ENCODE data around the gene IMPACT.

The IMPACT gene

GRCh38 chr18:24472591-24472990 is 46.1 kb downstream of the IMPACT start:
- DNase-seq, result no peak
- Mint-ChIP-seq H3K27ac (no peak overlapping the region), H3K4me3 (no peak overlapping the region), H3K27me3 (peaks cover 18% of the 10 kb centered on the region), H3K36me3 (no peaks in the 10 kb centered on the region), H3K9me3 (no peaks in the 10 kb centered on the region), H3K4me1 (peaks cover 10% of the 10 kb centered on the region)
- CTCF ChIA-PET, result interaction anchor here (0.6 to 1.6 kb wide), 2 partner anchors 14 to 256 kb away, joined by 3 to 4 read pairs; no protein-coding TSS in a partner anchor

- no peaks in the 10 kb centered on the region for H3K36me3 Mint-ChIP-seq
- H3K4me3 Mint-ChIP-seq, result no peak overlapping the region
- no peak for DNase-seq
- peaks cover 10% of the 10 kb centered on the region for H3K4me1 Mint-ChIP-seq
- H3K27me3 Mint-ChIP-seq, result peaks cover 18% of the 10 kb centered on the region
- no peak overlapping the region for H3K27ac Mint-ChIP-seq
- CTCF ChIA-PET, result interaction anchor here (0.9 to 1.6 kb wide), 2 partner anchors 13 to 14 kb away, joined by 4 read pairs; no protein-coding TSS in a partner anchor
- no peaks in the 10 kb centered on the region for H3K9me3 Mint-ChIP-seq
These were observed 47.9 kb downstream of the IMPACT start for GRCh38 chr18:24474406-24474805.

- no peak overlapping the region for H3K27ac Mint-ChIP-seq
- peaks cover 18% of the 10 kb centered on the region for H3K27me3 Mint-ChIP-seq
- H3K4me3 Mint-ChIP-seq, result no peak overlapping the region
- CTCF ChIA-PET, result interaction anchor here (0.6 kb wide), 1 partner anchor 12 kb away, joined by 3 read pairs; no protein-coding TSS in a partner anchor
- no peak for DNase-seq
- H3K4me1 Mint-ChIP-seq, result peaks cover 10% of the 10 kb centered on the region
- H3K9me3 Mint-ChIP-seq, result no peaks in the 10 kb centered on the region
- H3K36me3 Mint-ChIP-seq, result no peaks in the 10 kb centered on the region
These were observed 49.6 kb downstream of the IMPACT start for GRCh38 chr18:24475926-24476589.

- H3K27ac Mint-ChIP-seq, result no peak overlapping the region
- H3K9me3 Mint-ChIP-seq, result no peaks in the 10 kb centered on the region
- no peak for DNase-seq
- H3K4me3 Mint-ChIP-seq, result no peak overlapping the region
- H3K4me1 Mint-ChIP-seq, result peaks cover 10% of the 10 kb centered on the region
- H3K27me3 Mint-ChIP-seq, result peaks cover 23% of the 10 kb centered on the region
- CTCF ChIA-PET, result interaction anchor here (1.4 kb wide), 1 partner anchor 9 kb away, joined by 6 read pairs; no protein-coding TSS in a partner anchor
- no peaks in the 10 kb centered on the region for H3K36me3 Mint-ChIP-seq
These were observed 52.9 kb downstream of the IMPACT start for GRCh38 chr18:24479371-24479770.

DNA sequence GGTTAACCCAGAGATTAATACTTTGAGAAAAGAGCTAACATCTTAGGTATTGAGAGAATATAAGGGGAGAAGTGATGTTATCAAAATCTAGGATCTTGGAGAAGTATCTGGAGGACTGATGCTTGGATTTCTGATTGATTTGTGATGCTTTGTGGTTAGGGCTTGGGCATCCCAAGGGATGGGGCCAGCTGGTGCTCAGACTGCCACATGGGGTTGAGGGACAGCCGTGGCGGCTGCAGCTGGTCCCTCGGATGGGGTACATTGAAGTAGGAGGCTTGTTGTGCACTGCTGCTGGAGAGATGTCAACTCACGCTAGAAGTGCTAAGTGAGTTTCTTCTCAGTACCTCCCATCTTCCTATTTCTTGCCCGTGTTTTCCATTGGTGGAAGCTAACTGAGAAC is 56.4 kb downstream of the IMPACT start:
- H3K9me3 Mint-ChIP-seq, result no peaks in the 10 kb centered on the region
- no peak overlapping the region for H3K4me3 Mint-ChIP-seq
- no peak for DNase-seq
- peaks cover 32% of the 10 kb centered on the region for H3K27me3 Mint-ChIP-seq
- no peak overlapping the region for H3K27ac Mint-ChIP-seq
- CTCF ChIA-PET, result interaction anchor here (1.6 to 8.9 kb wide), 3 partner anchors 22 to 306 kb away, joined by 3 to 186 read pairs (median 7); partner anchors contain the start of gene HRH4
- H3K4me1 Mint-ChIP-seq, result no peaks in the 10 kb centered on the region
- no peaks in the 10 kb centered on the region for H3K36me3 Mint-ChIP-seq

- Mint-ChIP-seq H3K9me3 (no peaks in the 10 kb centered on the region), H3K4me3 (no peak overlapping the region), H3K27ac (no peak overlapping the region), H3K27me3 (peaks cover 32% of the 10 kb centered on the region), H3K36me3 (no peaks in the 10 kb centered on the region), H3K4me1 (peaks cover 2% of the 10 kb centered on the region)
- CTCF ChIA-PET, result interaction anchor here (0.6 to 8.9 kb wide), 5 partner anchors 15 to 241 kb away, joined by 3 to 186 read pairs (median 3); no protein-coding TSS in a partner anchor
- DNase-seq, result no peak
These were observed 59.2 kb downstream of the IMPACT start for GRCh38 chr18:24485681-24486080.

DNA sequence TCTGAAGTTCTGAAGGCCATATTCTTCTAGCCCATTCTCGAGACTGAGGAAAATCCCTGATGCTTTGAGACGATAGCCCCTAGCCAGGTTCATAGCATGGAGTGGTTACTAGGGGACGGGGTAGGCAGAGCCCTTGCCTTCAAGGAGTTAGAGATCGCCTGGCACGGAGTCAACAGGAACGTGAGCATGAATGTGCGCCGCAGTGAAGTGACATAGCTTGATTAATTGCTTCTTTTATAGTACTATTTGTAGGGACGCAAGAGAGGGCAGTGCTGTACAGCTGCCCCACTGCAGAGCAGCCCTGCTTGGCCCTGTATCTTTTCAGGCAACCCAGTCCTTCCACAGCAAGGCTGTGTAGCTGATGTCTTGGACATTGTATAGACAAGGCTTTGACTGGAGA is 60.2 kb downstream of the IMPACT start:
- no peak for DNase-seq
- Mint-ChIP-seq H3K9me3 (no peaks in the 10 kb centered on the region), H3K4me1 (peaks cover 3% of the 10 kb centered on the region), H3K36me3 (no peaks in the 10 kb centered on the region), H3K4me3 (no peak overlapping the region), H3K27ac (no peak overlapping the region), H3K27me3 (peaks cover 32% of the 10 kb centered on the region)
- CTCF ChIA-PET, result interaction anchor here (0.9 to 8.9 kb wide), 12 partner anchors 10 to 310 kb away, joined by 3 to 186 read pairs (median 4); partner anchors contain the start of gene HRH4

- H3K9me3 Mint-ChIP-seq, result no peaks in the 10 kb centered on the region
- peaks cover 5% of the 10 kb centered on the region for H3K4me1 Mint-ChIP-seq
- no peak for DNase-seq
- H3K27ac Mint-ChIP-seq, result no peak overlapping the region
- no peak overlapping the region for H3K4me3 Mint-ChIP-seq
- H3K27me3 Mint-ChIP-seq, result peaks cover 33% of the 10 kb centered on the region
- H3K36me3 Mint-ChIP-seq, result no peaks in the 10 kb centered on the region
- CTCF ChIA-PET, result interaction anchor here (0.6 to 8.9 kb wide), 34 partner anchors 9 to 1075 kb away, joined by 3 to 186 read pairs (median 4); partner anchors contain the start of gene HRH4
These were observed 62.5 kb downstream of the IMPACT start for GRCh38 chr18:24488824-24489493.

DNA sequence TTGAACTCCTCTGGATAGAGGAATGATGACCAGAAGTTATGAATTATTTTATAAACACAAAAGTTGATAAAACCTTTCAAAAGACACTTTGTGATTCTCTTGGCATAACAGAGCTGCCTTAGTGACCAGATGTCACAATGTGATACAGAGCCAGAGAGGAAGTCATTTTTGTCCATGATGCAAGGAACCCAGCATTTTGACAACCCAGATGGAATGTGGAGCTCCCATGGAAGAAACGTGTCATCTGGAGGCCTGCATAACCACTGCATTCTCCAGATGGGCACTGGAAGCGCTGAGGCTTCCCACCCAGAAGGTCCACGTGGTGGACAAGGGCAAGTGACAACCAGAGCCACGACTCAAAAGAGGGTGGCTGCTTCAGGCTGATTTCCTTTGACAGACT is 64.1 kb downstream of the IMPACT start:
- DNase-seq, result no peak
- peaks cover 5% of the 10 kb centered on the region for H3K4me1 Mint-ChIP-seq

DNA sequence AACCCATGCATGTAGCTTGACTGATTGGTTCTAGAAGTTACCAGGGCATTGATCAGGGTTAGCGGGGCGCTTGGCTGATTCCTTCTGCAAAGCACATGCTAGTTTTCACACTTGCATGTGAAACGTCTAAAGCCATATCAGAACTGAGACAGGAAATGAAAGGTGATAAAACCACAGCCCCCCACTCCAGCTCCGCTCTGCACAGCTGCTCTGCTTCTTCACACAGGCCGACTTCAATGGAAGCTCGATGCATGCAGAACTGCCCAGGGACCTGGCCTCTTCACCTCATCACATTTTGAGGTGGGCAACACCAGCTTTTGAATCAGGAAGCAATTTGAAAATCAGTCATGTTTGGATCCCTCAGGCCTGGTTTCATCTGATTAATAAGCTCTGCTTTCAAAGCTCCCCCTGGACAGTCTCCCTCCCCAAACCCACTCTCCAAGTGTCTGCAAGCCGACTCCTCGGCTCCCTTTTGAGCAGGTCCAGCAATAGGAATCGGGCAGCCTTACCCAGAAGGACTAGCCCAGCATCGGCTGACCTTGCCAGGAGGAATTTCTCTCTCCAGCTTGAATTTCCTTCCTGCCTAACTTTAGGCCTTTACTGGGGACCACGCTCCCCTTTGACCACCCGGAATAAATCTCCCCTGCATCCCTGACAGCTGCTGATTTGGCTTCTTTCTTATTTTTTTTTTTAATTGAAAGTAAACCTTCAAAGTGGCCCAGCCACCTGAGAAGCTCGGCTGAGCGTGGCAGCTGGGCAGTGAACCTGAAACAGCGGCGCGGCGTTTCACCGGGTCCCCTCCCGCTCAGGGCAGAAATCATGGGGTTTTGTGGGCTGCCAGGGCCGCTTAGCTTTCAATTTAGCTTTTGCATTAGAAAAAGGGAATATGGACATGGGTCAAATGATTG is 65.7 kb downstream of the IMPACT start:
- Mint-ChIP-seq H3K4me1 (peaks cover 5% of the 10 kb centered on the region), H3K36me3 (no peaks in the 10 kb centered on the region), H3K27ac (peak overlapping the region; percentile 12), H3K4me3 (no peak overlapping the region), H3K27me3 (peaks cover 13% of the 10 kb centered on the region), H3K9me3 (no peaks in the 10 kb centered on the region)
- CTCF ChIA-PET, result interaction anchor here (1.0 to 2.1 kb wide), 3 partner anchors 132 to 316 kb away, joined by 3 to 10 read pairs (median 8); no protein-coding TSS in a partner anchor
- no peak for DNase-seq

More for the DNA sequence above, 64.1 kb downstream of the IMPACT start:
- Mint-ChIP-seq H3K27me3 (peaks cover 22% of the 10 kb centered on the region), H3K9me3 (no peaks in the 10 kb centered on the region), H3K27ac (no peak overlapping the region), H3K36me3 (no peaks in the 10 kb centered on the region), H3K4me3 (no peak overlapping the region)
- CTCF ChIA-PET, result interaction anchor here (0.7 to 8.9 kb wide), 3 partner anchors 12 to 336 kb away, joined by 3 to 186 read pairs (median 13); no protein-coding TSS in a partner anchor

GRCh38 chr18:24494586-24494985 is 68.1 kb downstream of the IMPACT start:
- CTCF ChIA-PET, result no interaction called here
- Mint-ChIP-seq H3K27ac (no peak overlapping the region), H3K36me3 (no peaks in the 10 kb centered on the region), H3K27me3 (peaks cover 15% of the 10 kb centered on the region), H3K4me3 (no peak overlapping the region), H3K9me3 (no peaks in the 10 kb centered on the region), H3K4me1 (peaks cover 3% of the 10 kb centered on the region)
- DNase-seq, result no peak

GRCh38 chr18:24497031-24497754 is 70.7 kb downstream of the IMPACT start:
- CTCF ChIA-PET, result interaction anchor here (0.7 to 1.7 kb wide), 4 partner anchors 8 to 138 kb away, joined by 3 to 8 read pairs (median 5); no protein-coding TSS in a partner anchor
- peaks cover 21% of the 10 kb centered on the region for H3K27me3 Mint-ChIP-seq
- no peaks in the 10 kb centered on the region for H3K9me3 Mint-ChIP-seq
- DNase-seq, result no peak
- no peak overlapping the region for H3K4me3 Mint-ChIP-seq
- H3K4me1 Mint-ChIP-seq, result no peaks in the 10 kb centered on the region
- no peaks in the 10 kb centered on the region for H3K36me3 Mint-ChIP-seq
- no peak overlapping the region for H3K27ac Mint-ChIP-seq

GRCh38 chr18:24499814-24500213 is 73.3 kb downstream of the IMPACT start:
- H3K9me3 Mint-ChIP-seq, result no peaks in the 10 kb centered on the region
- peaks cover 15% of the 10 kb centered on the region for H3K27me3 Mint-ChIP-seq
- no peaks in the 10 kb centered on the region for H3K36me3 Mint-ChIP-seq
- H3K4me3 Mint-ChIP-seq, result no peak overlapping the region
- DNase-seq, result no peak
- H3K27ac Mint-ChIP-seq, result no peak overlapping the region
- CTCF ChIA-PET, result no interaction called here
- H3K4me1 Mint-ChIP-seq, result no peaks in the 10 kb centered on the region

Measured in activated naive CD4-positive, alpha-beta T cell treated with anti-CD3 and anti-CD28 coated beads, Interleukin-2, amount 10 ng/mL, durations not matched to agents 7 days and 5 days (primary cell).